K562 (cell line): ENCODE results near the gene ULBP2.

Source experiments
- ARNT ChIP-seq, 2 experiments: fragments of 450-650 bp; IDR thresholded peaks; 2 replicates each; pipeline ENCODE4 v1.6.1; 2016; ENCODE audit warnings: mild to moderate bottlenecking in 1 of 2
- CTCF ChIP-seq, 3 experiments: IDR thresholded peaks in 2 of 3; conservative IDR thresholded peaks in 1 of 3; 2 replicates each; pipeline ENCODE4 v1.5.1; 2011 to 2012; ENCODE audit warnings: low read length in 3 of 3, mild to moderate bottlenecking in 3 of 3, control low read depth in 2 of 3, improper control_type of control experiment in 1 of 3, inconsistent platforms in 1 of 3, low read depth in 1 of 3, mixed read lengths in 1 of 3, moderate library complexity in 1 of 3; ENCODE audit not compliant: insufficient read depth in 2 of 3
- EGR1 ChIP-seq: fragments of 450-650 bp; conservative IDR thresholded peaks from 2 replicates; pipeline ENCODE4 v1.6.1; 2017; ENCODE audit warnings: mild to moderate bottlenecking
- ELF2 ChIP-seq: fragments of 250-450 bp; sonication (Bioruptor Pico); IDR thresholded peaks from 2 replicates; pipeline ENCODE4 v1.5.0; 2021; ENCODE audit warnings: mild to moderate bottlenecking
- EP400 ChIP-seq: fragments of 450-650 bp; IDR thresholded peaks from 2 replicates; pipeline ENCODE4 v1.6.1; 2017; ENCODE audit warnings: antibody characterized with exemption, mild to moderate bottlenecking, moderate library complexity
- FOXP4 ChIP-seq: sonication (generic); formaldehyde crosslinking; IDR thresholded peaks from 2 replicates; pipeline ENCODE4 v1.8.0; 2022; ENCODE audit warnings: mild to moderate bottlenecking, missing genetic modification reagents, borderline replicate concordance
- HSF4 ChIP-seq: fragments of 250-450 bp; sonication (Bioruptor Pico); IDR thresholded peaks from 2 replicates; pipeline ENCODE4 v2.1.2; 2022; ENCODE audit warnings: mild to moderate bottlenecking, moderate library complexity, borderline replicate concordance
- SMAD1 ChIP-seq: fragments of 150-350 bp; IDR thresholded peaks from 2 replicates; pipeline ENCODE4 v1.6.1; 2014; ENCODE audit warnings: low read length, low read depth; ENCODE audit not compliant: partially characterized antibody
- SPI1 ChIP-seq: IDR thresholded peaks from 2 replicates; pipeline ENCODE4 v1.6.1; 2011; ENCODE audit warnings: low read depth, low read length, control low read depth, borderline replicate concordance
- SREBF2 ChIP-seq: sonication (generic); formaldehyde crosslinking; IDR thresholded peaks from 2 replicates; pipeline ENCODE4 v1.4.0; 2020; ENCODE audit warnings: mild to moderate bottlenecking, missing genetic modification reagents
- ZNF639 ChIP-seq, 2 experiments: fragments of 200-800 bp in 1 of 2; sonication (Bioruptor generic) in 1 of 2; sonication (generic) in 1 of 2; formaldehyde crosslinking in 1 of 2; IDR thresholded peaks in 1 of 2; conservative IDR thresholded peaks in 1 of 2; 2 replicates each; pipeline versions ENCODE4 v1.5.0 to v1.6.1; 2016 to 2020; ENCODE audit warnings: missing compliant biosample characterization in 1 of 2, missing genetic modification characterization in 1 of 2, missing genetic modification reagents in 1 of 2

GRCh38 chr6:149933036-149933435, 8.8 kb upstream of the ULBP2 start:
- no peak for TF ChIP-seq FOXP4 (CRISPR knock-in tag)
- TF ChIP-seq ZNF639 (CRISPR knock-in tag; conservative IDR thresholded peaks at IDR 0.05 in 1 of 2, IDR thresholded peaks at IDR 0.05 in 1 of 2), result no peak
- no peak for TF ChIP-seq ARNT (IDR thresholded peaks at IDR 0.05)
- TF ChIP-seq CTCF (IDR thresholded peaks at IDR 0.05 in 2 of 3, conservative IDR thresholded peaks at IDR 0.05 in 1 of 3; ENCODE audit: insufficient read depth in 2 of 3, low read depth in 1 of 3, low read length in 3 of 3), result no peak
- no peak for TF ChIP-seq ELF2
- TF ChIP-seq EP400, result no peak
- TF ChIP-seq EGR1, result no peak
- TF ChIP-seq SMAD1, result no peak
- TF ChIP-seq HSF4 (CRISPR knock-in tag), result no peak
- TF ChIP-seq SREBF2 (CRISPR knock-in tag), result no peak
- TF ChIP-seq SPI1, result no peak
